ENCODE results near the gene TBL3.
"Not testable (repeated sequence)": the region's sequence is repeated elsewhere in the genome, so short reads cannot be mapped to it uniquely, and the experiment has no call there.

The TBL3 gene

DNA sequence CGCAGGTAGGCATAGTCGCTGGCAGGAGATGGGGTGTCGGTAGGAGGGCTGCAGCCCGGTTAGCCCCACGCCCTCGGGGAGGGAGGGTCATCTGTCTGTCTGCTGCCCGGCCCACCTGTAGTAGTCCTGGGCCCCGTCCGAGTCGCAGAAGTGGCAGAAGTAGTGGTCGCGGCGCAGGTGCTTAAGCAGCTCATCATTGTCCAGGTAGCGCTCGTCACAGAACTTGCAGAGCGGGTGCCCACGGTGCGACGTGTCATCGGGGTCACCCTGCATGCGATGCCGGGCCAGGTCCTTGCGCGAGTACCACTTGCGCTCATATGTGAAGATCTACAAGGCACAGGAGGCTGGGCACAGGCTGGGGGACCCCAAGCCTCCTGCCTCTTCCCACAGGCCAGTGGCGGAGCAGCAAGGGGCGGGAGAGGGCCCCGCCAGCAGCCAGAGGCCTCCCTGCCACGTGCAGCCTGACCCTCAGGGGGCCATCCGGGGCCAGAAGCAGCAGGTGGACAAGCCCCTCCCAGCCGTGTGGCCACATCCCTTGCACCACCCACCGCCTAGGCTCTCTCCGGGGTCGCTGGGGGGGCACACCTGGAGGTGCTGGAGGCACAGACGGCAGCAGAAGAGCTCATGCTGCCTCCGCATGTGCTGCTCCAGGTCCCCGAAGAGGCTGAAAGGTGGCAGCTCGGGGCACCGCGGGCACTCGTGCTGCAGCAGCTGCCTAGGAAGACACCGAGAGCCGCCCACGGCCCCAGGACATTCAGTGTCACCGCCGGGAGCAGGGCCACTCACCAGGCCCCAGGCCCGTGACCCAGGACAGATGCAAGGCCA lies 30.8 kb downstream of the TBL3 start:
- DNase-seq = no peak

DNA sequence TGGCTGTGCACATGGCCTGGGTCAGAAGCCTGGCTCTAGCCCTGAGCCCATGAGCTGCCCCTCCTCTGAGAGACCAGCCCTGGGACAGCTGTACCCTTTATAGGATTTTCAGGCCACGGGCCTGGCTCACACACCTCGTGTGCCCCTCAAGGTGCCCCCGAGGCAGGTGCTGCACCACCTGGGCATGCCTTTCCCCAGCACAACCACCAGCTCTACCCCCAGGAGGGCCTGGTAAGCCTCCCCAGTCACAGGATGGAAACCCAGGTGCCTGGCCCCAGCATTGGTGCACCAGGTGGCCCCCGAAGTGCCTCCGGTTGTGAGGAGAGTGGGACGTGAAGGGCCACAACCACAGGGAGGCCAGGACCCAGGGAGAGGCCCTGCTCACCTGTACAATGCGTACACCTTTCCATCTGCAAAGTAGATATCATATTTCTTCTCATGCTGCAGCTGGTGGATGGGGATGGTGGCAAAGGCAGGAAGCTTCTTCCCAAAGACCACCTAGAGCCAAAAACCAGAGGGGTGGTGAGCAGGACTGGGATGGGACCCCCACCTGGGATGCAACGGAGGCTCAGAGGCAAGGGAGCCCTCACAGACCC lies 31.5 kb downstream of the TBL3 start:
- DNase-seq = no peak

DNA sequence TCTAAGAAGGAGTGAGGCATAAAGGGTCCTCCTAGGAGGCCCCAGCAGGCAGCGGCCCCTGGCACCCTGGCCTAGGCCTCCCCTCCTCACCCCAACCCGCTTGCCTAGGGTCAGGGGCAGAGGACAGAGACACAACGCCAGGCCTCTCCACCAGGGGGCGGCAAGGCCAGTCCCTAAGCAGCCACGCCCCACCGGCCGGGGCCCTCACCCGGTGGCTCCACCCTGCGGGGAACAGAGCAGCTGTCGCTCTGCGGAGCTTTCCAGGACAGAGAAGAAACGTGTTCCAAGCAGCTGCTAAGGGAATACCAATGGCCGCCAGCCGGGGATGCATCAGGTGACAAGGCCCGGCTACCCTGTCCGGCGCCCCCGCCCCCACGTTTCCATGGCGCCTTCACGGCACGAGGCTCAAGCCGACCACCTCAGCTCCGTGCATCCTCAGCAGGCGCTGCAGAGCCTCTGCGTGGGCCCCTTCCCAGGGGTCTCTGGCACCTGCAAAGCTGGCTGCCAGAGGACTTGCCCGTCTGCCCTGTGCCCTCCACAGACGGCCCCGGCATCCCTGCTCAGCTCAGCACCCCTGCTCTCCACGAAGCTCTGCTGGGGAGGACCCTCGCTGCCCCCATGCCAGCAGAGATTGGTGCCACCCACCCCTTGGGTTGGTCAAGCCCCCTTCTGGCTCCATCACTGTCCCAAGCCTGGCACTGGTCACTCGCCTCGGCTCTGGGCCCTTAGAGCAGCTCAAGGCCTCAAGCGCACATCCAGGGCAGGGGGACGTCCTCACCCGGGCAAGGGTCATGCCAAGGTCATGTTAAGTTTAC lies 32.2 kb downstream of the TBL3 start:
- DNase-seq = peak; percentile 82

DNA sequence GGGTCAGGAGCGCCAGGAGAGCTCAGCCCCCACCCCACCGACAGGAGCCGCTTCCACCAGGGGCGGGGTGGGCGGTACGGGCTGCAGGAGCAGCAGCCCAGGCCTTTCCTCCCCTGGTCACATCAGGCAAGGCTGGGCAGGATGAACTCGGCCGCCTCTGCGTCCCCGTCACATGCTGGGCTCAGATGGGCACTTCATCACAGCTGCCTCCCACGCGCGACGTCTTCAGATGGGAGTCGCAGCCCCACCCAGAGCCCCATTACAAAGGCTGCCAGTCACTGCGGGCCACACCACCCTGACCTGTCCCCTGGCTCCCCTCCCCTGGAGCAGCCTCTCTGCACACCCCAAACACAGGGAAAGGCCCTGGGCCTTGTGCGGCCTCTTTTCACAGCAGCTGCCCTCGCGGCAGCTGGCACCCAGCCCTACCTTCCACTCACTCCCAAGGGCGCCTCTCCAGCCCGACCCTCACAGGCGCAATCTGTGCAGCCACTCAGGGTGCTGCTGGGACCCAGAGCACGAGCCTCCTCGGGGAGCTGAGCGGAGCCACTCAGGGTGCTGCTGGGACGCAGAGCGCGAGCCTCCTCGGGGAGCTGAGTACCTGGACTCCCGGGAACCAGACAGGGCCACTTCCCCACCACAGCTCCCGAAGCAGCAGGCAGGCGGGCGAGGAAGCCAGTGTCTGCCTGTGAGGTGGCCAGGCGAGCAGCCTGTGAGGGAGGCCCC lies 33.1 kb downstream of the TBL3 start:
- DNase-seq = no peak

DNA sequence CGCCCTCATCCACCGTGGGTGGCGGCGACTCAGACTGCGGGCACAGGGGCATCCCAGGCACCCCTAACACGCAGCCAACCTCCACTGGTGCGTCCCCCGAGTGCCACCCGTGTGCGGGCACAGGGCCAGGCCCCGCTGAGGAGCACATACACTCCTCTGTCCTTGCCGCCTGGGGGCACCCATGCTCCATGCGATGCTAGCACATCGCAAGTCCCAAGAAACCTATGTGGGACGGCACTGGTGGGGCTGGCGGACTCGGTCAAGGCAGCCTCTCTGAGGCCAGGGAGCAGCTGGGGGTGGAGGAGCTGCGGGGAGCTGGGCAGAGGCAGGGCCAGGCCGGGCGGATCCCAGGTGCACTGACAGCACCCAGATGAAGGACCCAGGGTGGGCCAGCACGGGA lies 33.8 kb downstream of the TBL3 start:
- no peak for DNase-seq

DNA sequence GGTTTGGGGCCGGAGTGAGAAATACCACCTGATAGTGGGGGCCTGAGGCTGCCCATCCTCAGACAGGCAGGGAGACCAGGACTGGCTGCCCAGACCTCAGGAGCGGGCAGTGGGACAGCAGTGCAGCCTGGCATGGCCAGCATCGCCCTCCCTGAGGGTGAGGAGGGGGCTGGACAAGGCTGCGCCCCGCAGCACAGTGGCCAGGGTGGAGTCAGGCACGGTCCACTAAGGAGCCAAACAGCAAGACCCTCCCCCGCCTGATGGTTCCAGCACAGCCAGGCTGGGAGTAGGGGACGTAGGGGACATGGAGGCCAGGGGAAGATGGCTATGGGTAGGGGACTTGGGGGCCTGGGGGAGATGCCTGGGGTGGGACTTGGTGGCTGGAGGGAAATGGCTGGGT lies 34.5 kb downstream of the TBL3 start:
- no peak for DNase-seq

DNA sequence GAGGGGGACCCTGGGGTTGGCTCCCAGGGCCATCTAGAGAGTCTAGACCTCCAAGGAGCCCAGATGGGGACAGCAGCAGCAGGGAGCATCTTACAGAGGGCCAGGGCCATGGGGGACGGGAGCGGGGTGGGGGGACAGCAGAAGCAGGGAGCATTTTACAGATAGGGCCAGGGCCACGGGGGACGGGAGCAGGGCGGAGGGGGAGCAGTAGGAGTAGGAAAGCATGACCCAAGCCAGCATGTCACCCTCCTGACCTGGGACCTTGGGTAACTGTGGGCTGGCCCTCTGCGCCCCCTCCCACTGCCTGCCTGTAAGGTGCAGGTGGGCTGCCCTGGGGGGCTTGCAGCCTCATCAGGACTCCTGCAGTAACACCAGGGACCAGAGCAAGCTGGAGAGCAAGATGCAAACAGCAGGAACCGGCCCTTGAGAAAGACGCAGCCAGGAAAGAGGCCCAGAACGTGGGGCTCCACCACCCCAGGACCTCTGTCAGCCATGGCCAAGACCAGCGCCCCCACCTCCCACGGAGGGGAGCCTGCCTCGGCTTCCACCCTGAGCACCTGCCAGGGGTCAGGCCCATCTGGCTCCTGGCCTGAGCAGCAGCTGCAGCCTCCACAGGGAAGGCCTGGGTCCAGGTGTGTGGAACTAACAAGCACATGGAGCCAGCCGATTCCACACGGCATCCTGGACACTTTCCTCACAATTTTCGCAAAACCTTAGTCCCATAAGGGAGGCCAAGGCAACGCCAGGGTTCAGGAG lies 35.4 kb downstream of the TBL3 start:
- no peak for DNase-seq

DNA sequence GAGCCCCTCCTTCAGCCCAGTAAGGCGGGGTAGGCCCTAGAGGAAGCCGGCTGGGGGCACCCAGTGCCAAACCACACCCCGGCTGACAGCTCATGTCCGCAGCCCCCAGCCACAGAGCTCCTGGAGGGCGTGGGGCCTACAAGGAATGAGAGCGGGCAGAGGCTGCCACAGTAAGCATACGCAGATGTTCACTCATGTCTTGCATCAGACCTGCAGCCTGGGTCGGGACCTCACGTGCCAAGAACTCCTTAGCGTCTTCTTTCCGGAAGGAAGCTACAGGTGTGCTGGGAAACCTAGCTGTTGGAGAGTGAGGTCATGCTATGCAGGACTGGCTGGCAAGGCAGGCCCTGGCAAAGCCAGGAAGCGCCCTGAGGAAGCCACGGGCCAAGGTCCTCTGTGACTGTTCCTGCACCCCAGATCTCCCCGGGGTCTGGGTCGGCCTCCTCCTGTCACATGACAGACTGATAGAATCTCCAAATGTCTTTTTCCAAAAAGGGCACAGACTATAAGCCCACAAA lies 36.2 kb downstream of the TBL3 start:
- peak; percentile 40 for DNase-seq

DNA sequence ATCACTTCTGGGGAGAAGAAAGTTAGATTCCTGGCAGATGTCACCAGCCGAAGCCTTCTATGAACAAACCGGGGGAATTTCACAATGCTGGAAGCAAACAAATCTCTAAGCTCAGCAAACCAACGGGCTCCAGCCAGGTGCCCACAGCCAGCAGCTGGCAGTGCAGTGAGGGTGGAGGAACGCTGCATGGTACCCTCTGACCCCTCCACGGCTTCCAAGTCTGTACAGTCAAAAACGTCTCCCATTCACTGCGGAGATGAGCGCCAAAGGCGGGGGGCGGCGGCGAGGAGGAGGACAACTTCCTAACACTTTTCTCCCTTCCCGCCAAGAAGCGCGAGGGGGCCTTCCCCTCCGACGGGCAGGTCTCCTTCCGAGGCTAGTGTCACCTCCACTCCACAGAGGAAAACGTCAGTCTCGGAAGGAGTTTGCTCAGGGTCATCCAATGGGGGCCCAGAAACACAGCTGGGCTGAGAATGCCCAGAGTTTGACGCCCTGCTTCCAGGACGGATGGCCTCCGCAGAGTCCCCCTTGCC lies 36.8 kb downstream of the TBL3 start:
- DNase-seq = peak; percentile 40

DNA sequence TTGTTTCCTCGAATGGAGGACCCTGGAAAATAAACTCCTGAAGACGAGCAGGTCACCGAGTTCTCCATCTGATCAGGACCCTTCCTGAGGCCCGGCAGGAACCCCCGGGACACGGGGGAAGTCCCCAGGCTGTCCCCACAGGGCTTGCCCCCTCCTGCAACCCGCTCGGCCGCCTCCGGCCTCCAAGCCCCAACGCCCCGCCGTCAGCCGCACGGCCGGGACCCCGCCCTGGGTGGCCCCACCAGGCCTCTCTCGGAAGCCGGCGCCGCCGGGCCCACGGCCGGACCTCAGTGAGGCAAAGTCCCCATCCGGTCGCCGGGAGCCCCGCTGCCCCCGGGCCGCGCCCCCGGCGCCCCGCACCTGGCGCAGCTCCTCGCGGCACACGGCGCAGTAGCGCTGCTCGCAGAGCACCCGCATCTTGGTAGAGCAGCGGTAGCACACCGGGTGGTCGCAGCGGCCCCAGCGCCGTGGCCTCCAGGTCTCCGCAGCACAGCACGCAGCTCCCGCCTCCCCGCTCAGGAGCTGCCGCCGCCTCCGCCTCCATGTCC lies 37.4 kb downstream of the TBL3 start:
- no peak for DNase-seq

DNA sequence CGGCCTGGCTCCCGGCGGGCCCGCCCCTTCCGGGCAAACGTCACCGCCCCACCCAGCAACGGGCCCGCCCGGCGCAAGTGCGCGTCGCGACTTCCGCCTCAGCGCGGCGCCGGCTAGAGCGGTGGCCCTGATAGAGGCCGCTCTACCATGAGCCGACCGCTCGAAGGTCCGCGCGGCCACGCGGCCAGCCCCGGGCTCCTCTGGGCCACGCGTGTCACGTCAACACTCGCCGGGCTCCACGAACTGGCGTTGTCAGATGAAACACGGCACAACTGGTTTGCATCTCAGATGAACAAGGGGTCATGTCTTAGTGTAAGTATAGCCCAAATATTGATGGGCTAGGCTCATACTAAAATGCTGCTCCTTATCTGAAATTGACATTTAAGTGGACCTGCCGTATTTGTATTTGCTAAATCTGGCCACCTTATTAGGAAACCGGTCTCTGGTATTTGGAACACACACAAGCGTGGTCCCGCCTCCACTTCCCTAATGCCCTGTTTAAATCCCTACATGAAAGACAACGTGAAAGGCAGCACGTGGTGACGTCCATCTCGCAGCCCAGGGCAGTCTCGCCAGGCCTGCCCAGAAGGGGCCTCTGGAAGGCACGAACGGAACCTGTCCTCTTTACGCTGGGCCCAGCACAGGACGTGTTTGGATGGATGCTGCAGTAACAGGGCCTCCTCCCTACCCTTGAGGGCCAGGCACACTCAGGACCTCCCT lies 38.1 kb downstream of the TBL3 start, which contains the start of gene ZNF598:
Gene ZNF598, minus strand, starts transcription at position 31 of the 720 bp plus-strand sequence.
- peak; percentile 91 for DNase-seq

DNA sequence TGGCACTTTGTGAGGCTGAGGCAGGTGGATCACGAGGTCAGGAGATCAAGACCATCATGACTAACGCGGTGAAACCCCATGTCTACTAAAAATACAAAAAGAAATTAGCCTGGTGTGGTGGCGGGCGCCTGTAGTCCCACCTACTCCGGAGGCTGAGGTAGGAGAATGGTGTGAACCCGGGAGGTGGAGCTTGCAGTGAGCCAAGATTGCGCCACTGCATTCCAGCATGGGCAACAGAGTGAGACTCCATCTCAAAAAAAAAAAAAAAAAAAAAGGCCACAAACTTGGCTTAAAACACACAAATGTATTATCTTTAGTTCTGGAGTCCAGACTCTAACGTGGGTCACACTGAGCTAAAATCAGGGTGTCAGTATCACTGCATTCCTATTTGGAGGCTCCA lies 39.9 kb downstream of the TBL3 start:
- DNase-seq = not testable (repeated sequence)

DNA sequence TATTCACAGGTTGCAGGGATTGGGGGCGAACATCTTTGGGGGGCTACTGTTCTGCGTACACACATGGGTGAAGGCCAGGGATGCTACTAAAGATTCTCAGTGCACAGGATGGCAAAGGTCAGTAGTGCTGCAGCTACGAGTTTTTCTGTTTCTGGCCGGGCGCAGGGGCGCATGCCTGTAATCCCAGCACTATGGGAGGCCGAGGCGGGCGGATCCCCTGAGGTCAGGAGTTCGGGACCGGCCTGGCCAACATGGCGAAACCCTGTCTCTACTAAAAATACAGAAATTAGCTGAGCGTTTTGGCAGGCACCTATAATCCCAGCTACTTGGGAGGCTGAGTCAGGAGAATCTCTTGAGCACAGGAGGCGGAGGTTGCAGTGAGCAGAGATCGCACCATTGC lies 41.7 kb downstream of the TBL3 start:
- DNase-seq = no peak

DNA sequence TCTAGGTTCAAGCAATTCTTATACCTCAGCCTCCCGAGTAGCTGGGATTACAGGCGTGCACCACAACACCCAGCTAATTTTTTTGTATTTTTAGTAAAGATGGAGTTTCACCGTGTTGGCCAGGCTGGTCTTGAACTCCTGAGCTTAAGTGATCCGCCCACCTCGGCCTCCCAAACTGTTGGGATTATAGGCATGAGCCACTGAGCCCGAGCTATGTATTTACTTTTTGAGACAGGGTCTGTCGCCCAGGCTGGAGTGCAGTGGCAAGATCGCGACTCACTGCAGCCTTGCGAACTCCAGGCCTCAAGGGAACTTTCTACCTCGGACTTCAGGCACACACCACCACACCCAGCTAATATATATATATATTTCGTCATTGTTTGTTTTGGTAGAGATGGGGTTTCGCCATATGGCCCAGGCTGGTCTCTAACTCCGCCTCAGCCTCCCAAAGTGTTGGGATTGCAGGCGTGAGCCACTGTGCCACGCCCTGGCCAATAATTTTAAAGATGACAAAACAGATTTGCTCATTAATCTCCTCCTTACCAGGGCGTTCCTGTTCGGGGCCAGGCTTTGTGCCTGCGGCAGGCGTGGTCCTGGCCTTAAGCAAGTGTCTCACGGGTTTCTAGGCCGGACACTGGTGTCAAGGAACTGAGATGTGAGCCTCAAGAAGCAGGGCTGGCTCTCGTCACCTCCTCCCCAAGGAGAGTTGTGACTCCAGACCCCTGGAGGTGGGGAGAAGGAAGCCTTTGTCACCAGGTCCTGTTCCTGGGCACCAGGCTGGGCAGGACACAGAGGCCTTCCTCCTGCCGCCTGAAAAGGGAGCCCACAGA lies 43.5 kb downstream of the TBL3 start:
- no peak for DNase-seq

DNA sequence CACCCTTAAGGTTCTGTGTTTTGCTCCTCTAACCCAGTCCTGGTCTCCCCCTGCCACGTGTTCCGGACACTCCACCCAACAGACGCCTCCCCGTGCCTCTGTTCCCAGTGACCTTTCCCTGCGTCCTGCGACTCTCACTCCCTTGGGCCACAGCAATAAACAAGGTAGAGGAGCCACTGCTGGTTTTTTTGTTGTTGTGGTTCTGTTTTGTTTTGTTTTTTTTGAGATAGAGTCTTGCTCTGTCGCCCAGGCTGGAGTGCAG lies 44.0 kb downstream of the TBL3 start:
- DNase-seq = no peak

DNA sequence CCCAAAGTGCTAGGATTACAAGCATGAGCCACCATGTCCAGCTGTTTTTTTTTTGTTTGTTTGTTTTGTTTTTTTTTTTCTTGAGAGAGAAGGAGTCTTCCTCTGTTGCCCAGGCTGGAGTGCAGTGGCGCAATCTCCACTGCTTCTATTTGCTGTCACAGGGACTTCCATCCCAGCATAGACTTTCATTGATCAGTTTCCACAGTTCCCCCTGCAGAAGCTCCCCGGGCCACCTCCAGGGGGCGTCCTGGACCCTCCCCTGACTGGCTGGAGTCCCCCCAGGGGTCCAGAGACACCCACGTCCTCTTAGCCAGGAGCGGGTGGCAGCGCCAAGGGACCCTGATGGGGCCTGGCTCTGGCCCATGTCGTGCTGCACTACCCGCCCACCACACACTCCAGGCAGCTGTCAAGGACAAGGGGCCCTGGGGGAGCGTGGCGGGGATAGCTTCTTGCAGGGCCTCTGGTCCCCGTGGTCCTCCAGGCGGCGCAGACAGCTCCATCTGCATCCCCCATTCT lies 44.6 kb downstream of the TBL3 start:
- DNase-seq = no peak

DNA sequence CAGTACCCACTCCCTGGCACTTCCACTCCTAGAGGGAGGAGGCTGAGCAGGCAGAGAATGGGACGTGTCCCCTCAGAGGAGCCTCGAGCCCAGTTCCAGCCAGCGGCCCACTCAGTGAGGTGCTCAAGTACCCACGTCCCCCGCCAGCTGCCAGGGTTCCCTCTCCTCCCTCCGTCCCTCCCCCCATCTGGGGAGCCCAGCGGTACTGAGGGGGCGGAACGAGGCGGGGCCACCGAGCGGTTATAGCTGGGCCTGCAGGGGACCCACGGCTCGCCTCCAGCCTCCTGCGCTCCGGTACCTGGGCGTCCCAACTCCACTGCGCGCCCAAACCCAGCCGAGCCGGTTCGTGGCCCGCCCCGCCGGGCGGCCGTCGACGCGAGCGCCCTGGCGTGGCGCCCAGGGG lies 47.7 kb downstream of the TBL3 start, which contains the start of gene NPW:
Gene NPW, plus strand, starts transcription at position 268 of the 403 bp plus-strand sequence.
- no peak for DNase-seq

DNA sequence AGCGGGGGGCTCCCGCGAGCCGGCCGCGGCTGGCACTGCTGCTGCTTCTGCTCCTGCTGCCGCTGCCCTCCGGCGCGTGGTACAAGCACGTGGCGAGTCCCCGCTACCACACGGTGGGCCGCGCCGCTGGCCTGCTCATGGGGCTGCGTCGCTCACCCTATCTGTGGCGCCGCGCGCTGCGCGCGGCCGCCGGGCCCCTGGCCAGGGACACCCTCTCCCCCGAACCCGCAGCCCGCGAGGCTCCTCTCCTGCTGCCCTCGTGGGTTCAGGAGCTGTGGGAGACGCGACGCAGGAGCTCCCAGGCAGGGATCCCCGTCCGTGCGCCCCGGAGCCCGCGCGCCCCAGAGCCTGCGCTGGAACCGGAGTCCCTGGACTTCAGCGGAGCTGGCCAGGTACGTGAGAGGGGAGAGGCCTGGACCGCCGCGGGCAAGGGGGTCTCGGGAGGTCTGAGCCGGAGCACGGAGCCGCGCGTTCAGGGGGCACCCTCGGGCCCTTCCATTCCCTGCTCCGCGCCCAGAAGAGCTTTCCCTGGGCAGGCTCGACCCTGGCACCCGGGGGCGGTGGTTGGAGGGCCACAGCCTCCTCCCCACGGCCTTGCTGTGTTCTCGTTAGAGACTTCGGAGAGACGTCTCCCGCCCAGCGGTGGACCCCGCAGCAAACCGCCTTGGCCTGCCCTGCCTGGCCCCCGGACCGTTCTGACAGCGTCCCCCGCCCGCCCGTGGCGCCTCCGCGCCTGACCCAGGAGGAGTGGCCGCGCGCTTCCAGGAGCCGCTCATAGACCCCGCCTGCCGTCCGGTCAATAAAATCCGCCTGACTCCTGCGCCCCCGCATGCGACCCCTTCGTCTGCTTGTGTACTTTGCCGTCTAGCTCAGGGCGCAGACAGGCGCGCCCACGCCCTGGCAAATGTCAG lies 48.3 kb downstream of the TBL3 start:
- DNase-seq = no peak

DNA sequence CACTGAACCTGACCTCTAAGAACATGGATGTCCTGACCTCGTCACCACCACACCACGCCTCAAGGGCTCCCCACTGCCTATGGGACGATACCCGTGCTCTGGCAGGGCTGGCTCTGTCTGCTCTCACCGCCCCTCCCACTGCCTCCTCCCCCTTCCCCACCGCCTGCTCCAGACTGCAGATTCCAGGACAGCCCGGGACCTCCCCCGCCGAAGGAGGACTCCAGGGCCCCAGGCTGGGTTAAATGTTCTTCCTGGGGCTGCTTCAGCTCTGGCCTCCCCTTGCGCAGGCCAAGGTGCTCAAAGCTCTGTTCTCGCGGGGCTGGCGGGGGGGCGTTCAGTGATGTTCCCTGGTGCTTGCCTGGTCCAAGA lies 50.9 kb downstream of the TBL3 start:
- peak; percentile 66 for DNase-seq
